Measurements from ENCODE around the gene ZNF620.

Gene ZNF620

DNA sequence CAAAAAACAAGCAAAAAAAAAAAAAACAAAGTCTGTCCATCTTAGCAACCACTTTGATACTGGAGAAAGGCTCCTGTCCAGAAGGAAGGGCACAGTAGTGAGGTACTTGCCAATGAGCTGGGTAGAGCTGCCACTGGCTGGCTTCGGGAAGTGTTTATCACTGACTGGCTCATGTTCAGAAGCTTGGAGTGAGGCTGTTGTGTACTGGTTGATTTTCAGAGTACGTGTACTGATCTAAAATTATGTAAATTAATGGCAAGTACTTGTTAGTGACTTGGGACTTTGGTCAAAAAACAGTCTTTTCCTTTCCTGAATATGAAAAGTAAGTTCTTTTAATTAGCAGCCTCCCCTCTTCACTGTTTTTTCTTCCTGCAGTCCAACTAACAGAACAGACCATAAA, 17.9 kb downstream of the ZNF620 start:
- H3K9ac ChIP-seq (ENCODE audit: low read length), result no peak overlapping the region
- H3K9me3 ChIP-seq (ENCODE audit: insufficient read depth, low read length), result no peaks in the 10 kb centered on the region
- H3K36me3 ChIP-seq (ENCODE audit: low read length), result no peaks in the 10 kb centered on the region
- H3K27me3 ChIP-seq (ENCODE audit: low read length), result no peaks in the 10 kb centered on the region
- H4K20me1 ChIP-seq (ENCODE audit: low read depth, low read length), result no peaks in the 10 kb centered on the region
- no peak overlapping the region for H3K4me3 ChIP-seq (ENCODE audit: insufficient read depth, low read length, poor library complexity, severe bottlenecking)
- H3K9me2 ChIP-seq (replicated peaks; ENCODE audit: insufficient read depth, low read length), result no peaks in the 10 kb centered on the region
- 0 out of 2 replicates have a peak, but pooled peaks cover 4% of the 10 kb centered on the region for H3F3A ChIP-seq (ENCODE audit: insufficient read depth)
- no peaks in the 10 kb centered on the region for H3K79me2 ChIP-seq (ENCODE audit: insufficient read depth, low read length)
- no peak overlapping the region for H3K27ac ChIP-seq (ENCODE audit: low read depth, low read length)
- TF ChIP-seq EZH2phosphoT487 (conservative IDR thresholded peaks at IDR 0.05; ENCODE audit: low read length), result no peak
- peak overlapping the region; percentile 84 for H3K4me2 ChIP-seq (ENCODE audit: low read depth, low read length, poor library complexity, severe bottlenecking)
- H2AFZ ChIP-seq (ENCODE audit: low read depth, low read length, severe bottlenecking), result peak overlapping the region; percentile 100

DNA sequence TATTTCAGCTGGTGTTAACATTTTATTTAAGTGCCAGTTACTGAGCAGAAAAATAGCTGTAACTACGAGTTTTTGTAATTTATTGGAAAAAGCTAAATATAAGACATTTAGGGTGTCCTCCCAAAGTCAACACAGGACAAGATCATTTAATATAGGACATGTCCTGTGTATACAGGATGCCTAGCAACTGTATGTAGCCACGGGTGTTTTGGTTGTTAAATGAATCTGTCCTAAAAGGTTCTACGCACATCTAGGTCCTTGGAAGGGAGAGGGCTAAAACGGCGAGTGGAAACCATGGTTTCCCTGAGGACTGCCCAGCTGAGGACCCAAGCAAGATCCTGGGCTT, 18.4 kb downstream of the ZNF620 start:
- Histone ChIP-seq H3K4me3 (ENCODE audit: insufficient read depth, low read length, poor library complexity, severe bottlenecking) (peak overlapping the region; percentile 68), H3K27me3 (ENCODE audit: low read length) (no peaks in the 10 kb centered on the region), H3K4me2 (ENCODE audit: low read depth, low read length, poor library complexity, severe bottlenecking) (peak overlapping the region; percentile 84), H3K36me3 (ENCODE audit: low read length) (no peaks in the 10 kb centered on the region), H3K79me2 (ENCODE audit: insufficient read depth, low read length) (no peaks in the 10 kb centered on the region), H3K9me3 (ENCODE audit: insufficient read depth, low read length) (no peaks in the 10 kb centered on the region), H3K27ac (ENCODE audit: low read depth, low read length) (no peak overlapping the region), H3K9ac (ENCODE audit: low read length) (peak overlapping the region; percentile 67), H3F3A (ENCODE audit: insufficient read depth) (0 out of 2 replicates have a peak, but pooled peaks cover 4% of the 10 kb centered on the region), H3K9me2 (replicated peaks; ENCODE audit: insufficient read depth, low read length) (no peaks in the 10 kb centered on the region), H4K20me1 (ENCODE audit: low read depth, low read length) (no peaks in the 10 kb centered on the region), H2AFZ (ENCODE audit: low read depth, low read length, severe bottlenecking) (peak overlapping the region; percentile 100)
- no peak for TF ChIP-seq EZH2phosphoT487 (conservative IDR thresholded peaks at IDR 0.05; ENCODE audit: low read length)
- TF ChIP-seq, protein P1, sequence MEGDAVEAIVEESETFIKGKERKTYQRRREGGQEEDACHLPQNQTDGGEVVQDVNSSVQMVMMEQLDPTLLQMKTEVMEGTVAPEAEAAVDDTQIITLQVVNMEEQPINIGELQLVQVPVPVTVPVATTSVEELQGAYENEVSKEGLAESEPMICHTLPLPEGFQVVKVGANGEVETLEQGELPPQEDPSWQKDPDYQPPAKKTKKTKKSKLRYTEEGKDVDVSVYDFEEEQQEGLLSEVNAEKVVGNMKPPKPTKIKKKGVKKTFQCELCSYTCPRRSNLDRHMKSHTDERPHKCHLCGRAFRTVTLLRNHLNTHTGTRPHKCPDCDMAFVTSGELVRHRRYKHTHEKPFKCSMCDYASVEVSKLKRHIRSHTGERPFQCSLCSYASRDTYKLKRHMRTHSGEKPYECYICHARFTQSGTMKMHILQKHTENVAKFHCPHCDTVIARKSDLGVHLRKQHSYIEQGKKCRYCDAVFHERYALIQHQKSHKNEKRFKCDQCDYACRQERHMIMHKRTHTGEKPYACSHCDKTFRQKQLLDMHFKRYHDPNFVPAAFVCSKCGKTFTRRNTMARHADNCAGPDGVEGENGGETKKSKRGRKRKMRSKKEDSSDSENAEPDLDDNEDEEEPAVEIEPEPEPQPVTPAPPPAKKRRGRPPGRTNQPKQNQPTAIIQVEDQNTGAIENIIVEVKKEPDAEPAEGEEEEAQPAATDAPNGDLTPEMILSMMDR (IDR thresholded peaks at IDR 0.05; ENCODE audit: insufficient read depth, low read length, poor library complexity, severe bottlenecking), result no peak

DNA sequence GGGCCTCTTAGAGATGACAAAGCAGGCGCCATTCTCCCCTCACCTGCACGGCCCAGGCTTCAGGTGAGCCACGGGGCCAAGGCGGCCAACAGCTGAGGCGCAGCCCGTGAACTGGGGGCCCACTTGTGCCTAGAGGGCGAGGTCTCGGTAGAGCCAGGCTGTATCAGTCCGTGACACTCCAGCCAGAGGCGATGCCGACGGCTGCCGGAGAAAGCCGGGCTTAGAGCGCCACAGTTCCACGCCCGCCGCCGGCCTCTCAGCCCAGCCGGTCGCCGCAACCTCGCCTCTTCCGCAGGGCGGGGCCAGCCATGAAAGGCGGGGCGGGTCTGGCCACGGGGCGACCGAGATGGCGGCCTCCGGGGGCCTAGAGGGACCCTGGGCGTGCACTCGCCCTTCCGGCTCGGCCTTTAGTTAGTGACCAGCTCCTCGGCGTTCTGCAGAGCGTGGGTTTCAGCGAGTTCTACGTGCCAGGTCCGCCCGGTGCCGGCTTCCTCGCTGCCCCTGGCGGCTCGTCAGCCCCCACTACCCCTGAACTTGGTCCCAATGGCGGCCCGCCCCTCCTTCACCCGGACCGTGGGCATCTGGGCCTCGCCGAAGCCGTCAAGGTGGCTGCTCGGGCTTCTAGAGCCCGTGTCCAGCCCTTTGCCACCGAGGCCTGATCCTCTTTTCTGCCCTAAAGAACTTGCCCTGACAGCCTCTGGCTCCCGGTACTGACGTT, 18.9 kb downstream of the ZNF620 start, which contains the start of gene ZNF621:
TSS of gene ZNF621 (plus strand) at position 393 of the 718 bp plus-strand sequence. CDS start 881 bp downstream, outside the sequence.
- no peaks in the 10 kb centered on the region for H3K9me2 ChIP-seq (replicated peaks; ENCODE audit: insufficient read depth, low read length)
- peak within 1 kb of the TSS; percentile 84 for H3K4me2 ChIP-seq (ENCODE audit: low read depth, low read length, poor library complexity, severe bottlenecking)
- peak within 1 kb of the TSS; percentile 100 for H2AFZ ChIP-seq (ENCODE audit: low read depth, low read length, severe bottlenecking)
- H4K20me1 ChIP-seq (ENCODE audit: low read depth, low read length), result no peaks in the 10 kb centered on the region
- TF ChIP-seq, protein P1 (IDR thresholded peaks at IDR 0.05; ENCODE audit: insufficient read depth, low read length, poor library complexity, severe bottlenecking), result no peak
- TF ChIP-seq EZH2phosphoT487 (conservative IDR thresholded peaks at IDR 0.05; ENCODE audit: low read length), result no peak
- H3K27ac ChIP-seq (ENCODE audit: low read depth, low read length), result peak within 1 kb of the TSS; percentile 5; the same call in 1 of the 2 replicates
- no peaks in the 10 kb centered on the region for H3K27me3 ChIP-seq (ENCODE audit: low read length)
- peak within 1 kb of the TSS; percentile 67 for H3K9ac ChIP-seq (ENCODE audit: low read length)
- H3K36me3 ChIP-seq (ENCODE audit: low read length), result no peaks in the 10 kb centered on the region
- 0 out of 2 replicates have a peak, but pooled peaks cover 4% of the 10 kb centered on the region for H3F3A ChIP-seq (ENCODE audit: insufficient read depth)
- H3K4me3 ChIP-seq (ENCODE audit: insufficient read depth, low read length, poor library complexity, severe bottlenecking), result peak within 1 kb of the TSS; percentile 68
- no peaks in the 10 kb centered on the region for H3K79me2 ChIP-seq (ENCODE audit: insufficient read depth, low read length)
- H3K9me3 ChIP-seq (ENCODE audit: insufficient read depth, low read length), result no peaks in the 10 kb centered on the region

DNA sequence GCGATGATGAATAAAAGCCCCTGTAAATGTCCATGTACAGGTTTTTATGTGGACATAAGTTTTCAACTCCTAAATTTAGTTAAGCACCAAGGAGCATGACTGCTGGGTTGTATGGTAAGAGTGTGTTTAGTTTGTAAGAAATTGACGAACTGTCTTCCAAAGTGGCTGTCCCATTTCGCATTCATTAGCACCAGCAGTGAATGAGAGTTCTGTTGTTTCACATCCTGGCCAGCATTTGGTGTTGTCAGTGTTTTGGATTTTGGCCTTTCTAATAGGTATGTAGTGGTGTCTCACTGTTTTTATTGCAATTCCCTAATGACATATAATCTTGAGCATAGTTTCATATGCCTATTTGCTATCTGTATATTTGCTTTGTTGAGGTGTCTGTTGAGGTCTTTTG, 22.6 kb downstream of the ZNF620 start:
- H3F3A ChIP-seq (ENCODE audit: insufficient read depth), result 0 out of 2 replicates have a peak, but pooled peaks cover 4% of the 10 kb centered on the region
- no peaks in the 10 kb centered on the region for H3K36me3 ChIP-seq (ENCODE audit: low read length)

More for the DNA sequence above, 22.6 kb downstream of the ZNF620 start:
- Histone ChIP-seq H3K79me2 (ENCODE audit: insufficient read depth, low read length) (no peaks in the 10 kb centered on the region), H3K27me3 (ENCODE audit: low read length) (no peaks in the 10 kb centered on the region), H3K4me3 (ENCODE audit: insufficient read depth, low read length, poor library complexity, severe bottlenecking) (no peak overlapping the region), H4K20me1 (ENCODE audit: low read depth, low read length) (no peaks in the 10 kb centered on the region), H3K9me3 (ENCODE audit: insufficient read depth, low read length) (no peaks in the 10 kb centered on the region), H3K9me2 (replicated peaks; ENCODE audit: insufficient read depth, low read length) (no peaks in the 10 kb centered on the region), H2AFZ (ENCODE audit: low read depth, low read length, severe bottlenecking) (no peak overlapping the region), H3K9ac (ENCODE audit: low read length) (no peak overlapping the region), H3K27ac (ENCODE audit: low read depth, low read length) (no peak overlapping the region), H3K4me2 (ENCODE audit: low read depth, low read length, poor library complexity, severe bottlenecking) (no peak overlapping the region)
- TF ChIP-seq EZH2phosphoT487 (conservative IDR thresholded peaks at IDR 0.05; ENCODE audit: low read length), result no peak
- TF ChIP-seq, protein P1 (IDR thresholded peaks at IDR 0.05; ENCODE audit: insufficient read depth, low read length, poor library complexity, severe bottlenecking), result no peak
